ENCODE results near the gene SEMA4D.

GRCh38 chr9:89461265-89461664, 36.6 kb downstream of the SEMA4D start:
- TF ChIP-seq ATF3 (IDR thresholded peaks at IDR 0.05): no peak
- no peak for TF ChIP-seq ATF3 (CRISPR knock-in tag; conservative IDR thresholded peaks at IDR 0.05)
- no peak for TF ChIP-seq ZKSCAN8 (CRISPR knock-in tag; IDR thresholded peaks at IDR 0.05)
- no peak for TF ChIP-seq BRD4 (IDR thresholded peaks at IDR 0.05)
- TF ChIP-seq CBX3 (IDR thresholded peaks at IDR 0.05; ENCODE audit: borderline replicate concordance in 1 of 2, low read length in 2 of 2): no peak
- TF ChIP-seq POLR2AphosphoS5 (IDR thresholded peaks at IDR 0.05; ENCODE audit: control insufficient read depth, insufficient read depth, low read depth, low read length): no peak
- no peak for TF ChIP-seq EGR1 (conservative IDR thresholded peaks at IDR 0.05)
- TF ChIP-seq, protein P1, sequence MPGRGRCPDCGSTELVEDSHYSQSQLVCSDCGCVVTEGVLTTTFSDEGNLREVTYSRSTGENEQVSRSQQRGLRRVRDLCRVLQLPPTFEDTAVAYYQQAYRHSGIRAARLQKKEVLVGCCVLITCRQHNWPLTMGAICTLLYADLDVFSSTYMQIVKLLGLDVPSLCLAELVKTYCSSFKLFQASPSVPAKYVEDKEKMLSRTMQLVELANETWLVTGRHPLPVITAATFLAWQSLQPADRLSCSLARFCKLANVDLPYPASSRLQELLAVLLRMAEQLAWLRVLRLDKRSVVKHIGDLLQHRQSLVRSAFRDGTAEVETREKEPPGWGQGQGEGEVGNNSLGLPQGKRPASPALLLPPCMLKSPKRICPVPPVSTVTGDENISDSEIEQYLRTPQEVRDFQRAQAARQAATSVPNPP (IDR thresholded peaks at IDR 0.05; ENCODE audit: borderline replicate concordance, insufficient read depth, insufficient read length): no peak
- TF ChIP-seq TARDBP (IDR thresholded peaks at IDR 0.05): no peak
- TF ChIP-seq ZNF280A (IDR thresholded peaks at IDR 0.05; ENCODE audit: low read depth, partially characterized antibody): no peak

Data from K562 (cell line).